NCI-H69 (cell line): ENCODE data around the gene TMED1.
A peak's percentile ranks its signal among the peaks of the same experiment; 100 is the strongest.
"Not testable (repeated sequence)": the region's sequence is repeated elsewhere in the genome, so short reads cannot be mapped to it uniquely, and the experiment has no call there.

ENCODE experiments used
- DNase-seq: peaks from one replicate; lab custom pipeline; 2025; lab: John Stamatoyannopoulos, UW

Gene TMED1

GRCh38 chr19:10835754-10836478 lies at the start of gene TMED1:
TSS of gene TMED1 (minus strand) at chr19:10836212. CDS start at chr19:10836191, 21 bp downstream.
- DNase-seq: peak; percentile 100

GRCh38 chr19:10885201-10886169 lies 49.5 kb upstream of the TMED1 start:
- peak; percentile 47 for DNase-seq

- DNase-seq: peak; percentile 14
Observed at GRCh38 chr19:10884274-10884673, 48.3 kb upstream of the TMED1 start.

GRCh38 chr19:10882108-10882457 lies 46.1 kb upstream of the TMED1 start:
- DNase-seq: no peak

GRCh38 chr19:10881403-10882107 lies 45.5 kb upstream of the TMED1 start:
- no peak for DNase-seq

GRCh38 chr19:10878253-10878652 lies 42.2 kb upstream of the TMED1 start:
- DNase-seq: no peak

- not testable (repeated sequence) for DNase-seq
Observed at GRCh38 chr19:10877608-10878007, 41.6 kb upstream of the TMED1 start.

- no peak for DNase-seq
Observed at GRCh38 chr19:10876459-10877240, 40.6 kb upstream of the TMED1 start.

- DNase-seq: no peak
Observed at GRCh38 chr19:10874024-10874423, 38.0 kb upstream of the TMED1 start.

GRCh38 chr19:10872546-10873107 lies 36.6 kb upstream of the TMED1 start:
- peak; percentile 37 for DNase-seq

- peak; percentile 72 for DNase-seq
Observed at GRCh38 chr19:10871711-10872545, 35.9 kb upstream of the TMED1 start.

- peak; percentile 100 for DNase-seq
Observed at GRCh38 chr19:10870955-10871603, 35.1 kb upstream of the TMED1 start, which contains the start of gene CARM1. TSS of gene CARM1 (plus strand) at chr19:10871553. CDS start at chr19:10871703, 150 bp downstream.

- DNase-seq: no peak
Observed at GRCh38 chr19:10870501-10870954, 34.5 kb upstream of the TMED1 start.

GRCh38 chr19:10869872-10870311 lies 33.9 kb upstream of the TMED1 start:
- DNase-seq: not testable (repeated sequence)

GRCh38 chr19:10868872-10869547 lies 33.0 kb upstream of the TMED1 start:
- no peak for DNase-seq

- DNase-seq: no peak
Observed at GRCh38 chr19:10866495-10866894, 30.5 kb upstream of the TMED1 start.

- DNase-seq: peak; percentile 83
Observed at GRCh38 chr19:10864538-10864899, 28.5 kb upstream of the TMED1 start.

GRCh38 chr19:10863107-10863717 lies 27.2 kb upstream of the TMED1 start:
- DNase-seq: no peak
